Liver (tissue), 9 donors: ENCODE data around the gene SETD1B. TPM values are rescaled to one million over a fixed set of nuclear protein-coding genes. Genes with fewer than 3 reads are reported as not detected.

Experiments
- DNase-seq: peaks from one replicate; pipeline ENCODE4 v3.0.0-alpha.2; 2017; ENCODE audit warnings: low spot score
- H3K27ac ChIP-seq, 2 donors: one replicate each; pipeline ENCODE4 v1.7.0; 2013; ENCODE audit warnings: inconsistent platforms in 2 of 2, low read length in 2 of 2, control low read depth in 1 of 2, low read depth in 1 of 2, mild to moderate bottlenecking in 1 of 2
- H3K27me3 ChIP-seq, 4 donors: one replicate each; pipeline versions ENCODE4 v1.6.1 to v1.7.0; 2013; ENCODE audit warnings: low read length in 3 of 4, inconsistent platforms in 1 of 4, mild to moderate bottlenecking in 1 of 4, moderate library complexity in 1 of 4; ENCODE audit not compliant: control insufficient read depth in 4 of 4, insufficient read depth in 4 of 4
- H3K36me3 ChIP-seq, 4 donors: one replicate each; pipeline versions ENCODE4 v1.6.1 to v1.7.0; 2013; ENCODE audit warnings: low read length in 3 of 4, mild to moderate bottlenecking in 3 of 4, low read depth in 1 of 4, moderate library complexity in 1 of 4; ENCODE audit not compliant: control insufficient read depth in 4 of 4, insufficient read depth in 3 of 4
- H3K4me1 ChIP-seq, 4 donors: one replicate each; pipeline versions ENCODE4 v1.6.1 to v1.7.0; 2013; ENCODE audit warnings: low read length in 3 of 4, mild to moderate bottlenecking in 3 of 4, moderate library complexity in 1 of 4; ENCODE audit not compliant: control insufficient read depth in 4 of 4, insufficient read depth in 4 of 4
- H3K4me3 ChIP-seq, 3 donors: one replicate each; pipeline versions ENCODE4 v1.6.1 to v1.7.0; 2013; ENCODE audit warnings: low read length in 3 of 3, control low read depth in 1 of 3, low read depth in 1 of 3, mild to moderate bottlenecking in 1 of 3
- H3K9ac ChIP-seq, 2 donors: one replicate each; pipeline ENCODE4 v1.7.0; 2013; ENCODE audit warnings: low read length in 2 of 2, mild to moderate bottlenecking in 2 of 2, moderate library complexity in 2 of 2, control low read depth in 1 of 2, low read depth in 1 of 2
- H3K9me3 ChIP-seq, 4 donors: one replicate each; pipeline versions ENCODE4 v1.6.1 to v1.7.0; 2013; ENCODE audit warnings: low read length in 3 of 4; ENCODE audit not compliant: control insufficient read depth in 4 of 4
- ATF3 ChIP-seq: IDR thresholded peaks from 2 replicates; pipeline ENCODE4 v1.6.1; 2016; ENCODE audit warnings: antibody characterized with exemption
- CTCF ChIP-seq: fragments of 150-350 bp; IDR thresholded peaks from 2 replicates; pipeline ENCODE4 v1.5.1; 2017; ENCODE audit warnings: improper control_type of control experiment, low read depth, low read length; ENCODE audit not compliant: missing input control
- EGR1 ChIP-seq, 2 donors: IDR thresholded peaks; 2 replicates each; pipeline ENCODE4 v1.6.1; 2016 to 2018; ENCODE audit warnings: antibody characterized with exemption in 2 of 2, low read depth in 2 of 2
- FOXA1 ChIP-seq: IDR thresholded peaks from 2 replicates; pipeline ENCODE4 v1.6.1; 2016; ENCODE audit warnings: antibody characterized with exemption
- FOXA2 ChIP-seq: IDR thresholded peaks from 2 replicates; pipeline ENCODE4 v1.6.1; 2016; ENCODE audit warnings: antibody characterized with exemption
- GABPA ChIP-seq, 2 donors: IDR thresholded peaks in 1 of 2; conservative IDR thresholded peaks in 1 of 2; 2 replicates each; pipeline ENCODE4 v1.6.1; 2016; ENCODE audit warnings: antibody characterized with exemption in 2 of 2, mild to moderate bottlenecking in 1 of 2, moderate library complexity in 1 of 2
- HNF4A ChIP-seq, 2 donors: conservative IDR thresholded peaks; 2 replicates each; pipeline ENCODE4 v1.6.1; 2016; ENCODE audit warnings: antibody characterized with exemption in 2 of 2, mild to moderate bottlenecking in 2 of 2
- HNF4G ChIP-seq: IDR thresholded peaks from 2 replicates; pipeline ENCODE4 v1.6.1; 2016; ENCODE audit warnings: antibody characterized with exemption
- JUND ChIP-seq, 2 donors: IDR thresholded peaks; 2 replicates each; pipeline ENCODE4 v1.6.1; 2016; ENCODE audit warnings: antibody characterized with exemption in 2 of 2
- MAX ChIP-seq: IDR thresholded peaks from 2 replicates; pipeline ENCODE4 v1.6.1; 2016; ENCODE audit warnings: antibody characterized with exemption
- NR2F2 ChIP-seq: IDR thresholded peaks from 2 replicates; pipeline ENCODE4 v1.6.1; 2016; ENCODE audit warnings: antibody characterized with exemption
- RAD21 ChIP-seq, 2 donors: IDR thresholded peaks; 2 replicates each; pipeline ENCODE4 v1.6.1; 2016; ENCODE audit warnings: antibody characterized with exemption in 2 of 2, mild to moderate bottlenecking in 2 of 2
- REST ChIP-seq: IDR thresholded peaks from 2 replicates; pipeline ENCODE4 v1.6.1; 2016; ENCODE audit warnings: antibody characterized with exemption, mild to moderate bottlenecking
- RXRA ChIP-seq, 2 donors: IDR thresholded peaks; 2 replicates each; pipeline ENCODE4 v1.6.1; 2017 to 2018; ENCODE audit warnings: antibody characterized with exemption in 2 of 2, mild to moderate bottlenecking in 1 of 2
- SP1 ChIP-seq: IDR thresholded peaks from 2 replicates; pipeline ENCODE4 v1.6.1; 2018; ENCODE audit warnings: antibody characterized with exemption, mild to moderate bottlenecking
- TAF1 ChIP-seq: conservative IDR thresholded peaks from 2 replicates; pipeline ENCODE4 v1.6.1; 2016; ENCODE audit warnings: antibody characterized with exemption, mild to moderate bottlenecking
- YY1 ChIP-seq: IDR thresholded peaks from 2 replicates; pipeline ENCODE4 v1.6.1; 2016; ENCODE audit warnings: antibody characterized with exemption, mild to moderate bottlenecking
- ZBTB33 ChIP-seq: IDR thresholded peaks from 2 replicates; pipeline ENCODE4 v1.6.1; 2016; ENCODE audit warnings: antibody characterized with exemption
- WGBS: extraction: QIAGEN DNeasy Blood & Tissue Kit; methylation state at CpG from one replicate; pipeline ENCODE4 v1.1.7; 2013; 5-methylcytosine and 5-hydroxymethylcytosine counted together
- polyA plus RNA-seq, 2 donors: library from polyadenylated mRNA; stranded (reverse) in 1 of 2; unstranded in 1 of 2; fragments of 200-250 nt in 1 of 2; fragments of >200 nt in 1 of 2; fragmentation: Nextera tagmentation in 1 of 2; extraction: Ambion mirVana in 1 of 2; gene quantifications; one replicate each; pipeline versions ENCODE4 v1.2.1 to v1.2.3, GENCODE V29; 2013 to 2015
- total RNA-seq, 2 donors: library from RNA; depleted of rRNA; stranded (reverse); fragments of >200 nt; gene quantifications; one replicate each; pipeline ENCODE4 v1.2.3, GENCODE V29; 2014
- donor health status: healthy.
- donor health status: healthy.
- donor health status: healthy.
- donor health status: healthy.
- donor health status: healthy.

The SETD1B gene
- total and polyA plus RNA-seq, 4 donors: 1.8 to 7.9 (median 5.0) TPM

- H3K36me3 ChIP-seq: no peaks in the 10 kb centered on the region
- DNase-seq: no peak
- H3K9me3 ChIP-seq: no peaks in the 10 kb centered on the region
- TF ChIP-seq CTCF (no peak), HNF4A (conservative IDR thresholded peaks at IDR 0.05) (no peak), EGR1 (IDR thresholded peaks at IDR 0.05; ENCODE audit: low read depth in 2 of 2) (no peak), TAF1 (no peak), HNF4G (no peak), YY1 (no peak), MAX (no peak), RAD21 (IDR thresholded peaks at IDR 0.05) (no peak), FOXA2 (no peak), FOXA1 (no peak), SP1 (no peak), NR2F2 (no peak), GABPA (IDR thresholded peaks at IDR 0.05 in 1 of 2, conservative IDR thresholded peaks at IDR 0.05 in 1 of 2) (no peak), ATF3 (no peak), ZBTB33 (no peak), REST (no peak), JUND (IDR thresholded peaks at IDR 0.05) (no peak), RXRA (IDR thresholded peaks at IDR 0.05) (no peak)
- H3K27ac ChIP-seq: peak overlapping the region; percentile 75 to 100
- peak overlapping the region; percentile 43 to 45 for H3K9ac ChIP-seq
- WGBS: 32% methylated on average over 10 of the region's 10 CpGs
- peaks cover 11 to 60% (median 51%) of the 10 kb centered on the region in 4 donors for H3K4me1 ChIP-seq
- no peaks in the 10 kb centered on the region for H3K27me3 ChIP-seq
- H3K4me3 ChIP-seq: peak overlapping the region; percentile 30 to 93 (median 61)
These were observed 5.0 kb upstream of the SETD1B start for GRCh38 chr12:121798787-121799155.
